SK-N-MC (cell line): ENCODE data around the gene CT47A1.
"Not testable (repeated sequence)": the region's sequence is repeated elsewhere in the genome, so short reads cannot be mapped to it uniquely, and the experiment has no call there.

ENCODE experiments used
- DNase-seq: peaks from one replicate; pipeline ENCODE4 v3.0.0-alpha.2; 2011; ENCODE audit warnings: low read depth, low spot score
- H3K27ac ChIP-seq: fragments of 200-600 bp; sonication (generic); 2 replicates; pipeline ENCODE4 v1.5.1; 2016; ENCODE audit warnings: mixed run types
- H3K36me3 ChIP-seq: fragments of 200-600 bp; sonication (generic); 2 replicates; pipeline ENCODE4 v1.6.1; 2017; ENCODE audit warnings: antibody characterized with exemption, low read length, mixed read lengths; ENCODE audit not compliant: insufficient read depth
- H3K4me3 ChIP-seq: fragments of 200-600 bp; sonication (generic); 2 replicates; pipeline ENCODE4 v1.5.1; 2016
- H3K9ac ChIP-seq: fragments of 200-600 bp; sonication (generic); 2 replicates; pipeline ENCODE4 v1.8.0; 2017; ENCODE audit warnings: mixed run types, mixed read lengths; ENCODE audit not compliant: insufficient read length
- H3K9me3 ChIP-seq: fragments of 200-600 bp; sonication (generic); 2 replicates; pipeline ENCODE4 v1.6.1; 2017; ENCODE audit warnings: low read depth, mild to moderate bottlenecking, antibody characterized with exemption, low read length, moderate library complexity, mixed read lengths
- EZH2 ChIP-seq: fragments of 200-600 bp; sonication (generic); IDR thresholded peaks from one replicate; pipeline ENCODE4 v1.6.1; 2017; ENCODE audit warnings: antibody characterized with exemption
- FOXP2 ChIP-seq: optimal IDR thresholded peaks from 2 replicates; pipeline ENCODE3; 2011; ENCODE audit warnings: mild to moderate bottlenecking, moderate library complexity; ENCODE audit not compliant: insufficient read depth; ENCODE audit errors: extremely low read length, control extremely low read depth
- POLR2AphosphoS5 ChIP-seq: IDR thresholded peaks from 2 replicates; pipeline ENCODE4 v1.6.1; 2012; ENCODE audit warnings: mild to moderate bottlenecking, low read depth, low read length, borderline replicate concordance

CT47A1 gene

DNA sequence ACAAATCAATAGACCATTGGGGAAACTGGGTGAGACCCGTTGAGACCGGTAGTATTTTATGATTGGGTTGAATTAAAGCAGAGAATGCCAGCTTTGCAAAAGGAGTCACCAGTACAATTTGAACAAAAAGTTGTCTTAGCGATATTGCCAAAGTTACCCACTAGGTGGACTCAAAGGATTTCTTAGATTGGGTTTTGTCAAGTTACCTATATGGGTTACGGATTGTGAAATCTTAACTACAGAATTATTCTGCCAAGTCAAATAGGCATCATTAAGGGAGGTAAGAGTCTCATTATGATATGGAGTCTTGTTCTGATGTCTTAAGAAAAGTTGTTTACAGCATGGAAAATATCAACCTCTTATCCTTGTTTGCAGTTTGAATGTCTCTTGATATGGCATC, 15.0 kb upstream of the CT47A1 start:
- TF ChIP-seq POLR2AphosphoS5 = no peak
- no peak for TF ChIP-seq FOXP2
- no peak for TF ChIP-seq EZH2
- Histone ChIP-seq H3K4me3 (no peak overlapping the region), H3K36me3 (no peaks in the 10 kb centered on the region), H3K27ac (no peak overlapping the region), H3K9me3 (no peaks in the 10 kb centered on the region), H3K9ac (no peak overlapping the region)
- peak; percentile 12 for DNase-seq

DNA sequence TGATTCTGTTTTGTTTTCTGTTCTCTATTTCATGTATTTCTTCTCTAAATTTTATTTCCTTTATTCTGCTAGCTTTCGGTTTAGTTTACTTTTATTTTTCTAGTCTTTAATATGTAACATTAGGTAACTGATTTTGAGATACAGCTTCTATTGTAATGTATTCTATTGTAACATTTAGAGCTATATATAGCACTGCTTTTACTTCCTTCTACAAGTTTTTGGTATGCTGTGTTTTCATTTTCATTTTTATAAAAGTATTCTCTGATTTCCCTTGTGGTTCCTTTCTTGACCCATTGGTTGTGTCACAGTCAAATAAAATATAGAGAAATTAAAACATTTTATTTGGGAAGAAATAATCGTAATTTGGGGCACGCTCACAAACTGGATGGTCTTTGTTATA, 13.9 kb upstream of the CT47A1 start:
- Histone ChIP-seq H3K36me3 (no peaks in the 10 kb centered on the region), H3K4me3 (no peak overlapping the region), H3K9me3 (no peaks in the 10 kb centered on the region), H3K9ac (no peak overlapping the region), H3K27ac (no peak overlapping the region)
- DNase-seq = no peak
- TF ChIP-seq EZH2 = no peak
- TF ChIP-seq POLR2AphosphoS5 = no peak
- TF ChIP-seq FOXP2 = no peak

DNA sequence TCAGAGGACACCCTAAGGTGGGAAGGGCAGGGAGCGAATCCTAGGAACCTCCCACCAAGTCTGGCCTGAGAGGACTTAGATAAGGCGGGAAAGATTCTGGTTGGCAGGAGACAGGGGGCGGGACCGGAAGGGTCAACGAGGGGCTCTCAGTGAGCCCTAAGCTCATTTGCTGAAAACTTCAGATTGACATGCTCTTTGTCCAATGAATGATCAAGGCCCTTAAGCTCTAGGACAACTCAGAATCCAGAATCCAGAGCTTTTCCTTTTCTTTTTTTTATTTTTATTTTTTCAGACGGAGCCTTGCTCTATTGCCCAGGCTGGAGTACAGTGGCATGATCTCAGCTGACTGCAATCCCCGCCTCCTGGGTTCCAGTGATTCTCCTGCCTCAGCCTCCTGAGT, 29.1 kb downstream of the CT47A1 start, which contains the start of gene CT47A7:
TSS of gene CT47A7 (minus strand) at position 101 of the 400 bp plus-strand sequence. CDS start 255 bp downstream, outside the sequence.
- not testable (repeated sequence) for H3K4me3 ChIP-seq, H3K36me3 ChIP-seq, H3K27ac ChIP-seq, DNase-seq, H3K9me3 ChIP-seq, H3K9ac ChIP-seq
